HG02870 (cell line): Measurements from ENCODE around the gene RHOT2.

Source experiments
- ATAC-seq: cut with Tn5 transposase; IDR thresholded peaks from one replicate; pipeline ENCODE4 v1.9.1; 2021; ENCODE audit warnings: mild to moderate bottlenecking, moderate library complexity; ENCODE audit not compliant: unreplicated experiment

RHOT2 gene

DNA sequence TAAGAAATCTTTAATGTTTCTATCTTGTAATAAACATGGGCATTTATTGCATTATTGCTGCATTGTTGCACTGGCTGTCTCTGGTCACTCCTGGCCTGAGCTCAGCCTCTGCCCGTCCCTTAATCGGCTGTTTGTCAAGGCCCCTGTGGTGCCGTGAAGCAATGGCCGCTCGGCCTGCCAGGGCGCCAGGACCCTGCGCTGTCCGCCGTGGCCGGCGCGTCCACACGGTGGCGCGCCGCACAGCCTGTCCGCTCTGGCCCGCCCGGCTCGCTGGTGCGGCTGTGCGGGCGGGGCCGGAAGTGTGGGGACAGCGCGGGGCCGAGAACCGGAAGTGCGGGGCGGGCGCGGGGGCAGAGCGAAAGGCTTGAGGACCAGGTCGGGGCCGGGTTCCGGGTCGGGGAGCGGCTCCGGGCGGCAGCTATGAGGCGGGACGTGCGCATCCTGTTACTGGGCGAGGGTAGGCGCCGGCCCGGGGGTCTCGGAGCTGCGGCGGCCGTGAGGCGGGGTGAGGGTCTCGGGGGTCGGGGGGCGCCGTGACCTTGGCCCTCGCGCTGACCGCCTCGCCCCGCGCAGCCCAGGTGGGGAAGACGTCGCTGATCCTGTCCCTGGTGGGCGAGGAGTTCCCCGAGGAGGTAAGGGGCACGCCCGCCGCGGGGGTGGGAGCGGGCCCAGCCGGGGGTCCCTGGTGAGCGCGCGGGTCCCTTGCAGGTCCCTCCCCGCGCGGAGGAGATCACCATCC lies at the start of gene RHOT2:
Gene RHOT2 (plus strand): TSS at position 353 of the 739 bp plus-strand sequence. CDS start 68 bp downstream, at position 421.
- peak; percentile 77 for ATAC-seq

DNA sequence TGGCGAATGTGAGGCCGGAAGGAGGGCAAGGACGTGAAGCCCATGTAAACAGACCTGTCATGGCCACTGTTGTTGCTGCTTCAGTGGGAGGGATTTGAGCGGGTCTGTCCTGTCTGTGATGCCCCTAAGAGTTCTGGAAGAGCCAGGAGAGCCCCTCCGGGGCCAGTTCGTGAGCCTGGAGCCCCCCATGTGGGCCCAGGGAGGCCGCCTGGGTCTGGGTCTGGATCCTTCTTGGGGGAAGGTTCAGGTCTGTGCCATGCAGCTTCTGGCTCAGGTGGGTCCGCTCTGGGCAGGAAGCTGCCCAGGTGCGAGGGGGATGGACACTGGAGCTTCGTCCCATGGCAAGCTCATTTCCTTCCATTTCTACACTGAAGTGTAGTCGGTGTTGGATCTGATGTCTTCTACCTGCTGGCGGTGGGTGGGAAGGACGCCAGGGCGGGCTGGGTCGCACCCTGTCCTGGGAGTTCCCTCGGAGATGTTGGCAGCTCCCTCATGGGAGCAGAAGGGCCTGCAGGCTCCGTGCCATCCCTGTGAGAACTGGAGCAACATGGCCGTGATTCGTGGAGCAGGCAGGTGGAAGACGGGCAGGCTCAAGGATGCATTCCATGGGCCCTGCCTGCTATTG lies 48.3 kb upstream of the RHOT2 start:
- ATAC-seq, result no peak

DNA sequence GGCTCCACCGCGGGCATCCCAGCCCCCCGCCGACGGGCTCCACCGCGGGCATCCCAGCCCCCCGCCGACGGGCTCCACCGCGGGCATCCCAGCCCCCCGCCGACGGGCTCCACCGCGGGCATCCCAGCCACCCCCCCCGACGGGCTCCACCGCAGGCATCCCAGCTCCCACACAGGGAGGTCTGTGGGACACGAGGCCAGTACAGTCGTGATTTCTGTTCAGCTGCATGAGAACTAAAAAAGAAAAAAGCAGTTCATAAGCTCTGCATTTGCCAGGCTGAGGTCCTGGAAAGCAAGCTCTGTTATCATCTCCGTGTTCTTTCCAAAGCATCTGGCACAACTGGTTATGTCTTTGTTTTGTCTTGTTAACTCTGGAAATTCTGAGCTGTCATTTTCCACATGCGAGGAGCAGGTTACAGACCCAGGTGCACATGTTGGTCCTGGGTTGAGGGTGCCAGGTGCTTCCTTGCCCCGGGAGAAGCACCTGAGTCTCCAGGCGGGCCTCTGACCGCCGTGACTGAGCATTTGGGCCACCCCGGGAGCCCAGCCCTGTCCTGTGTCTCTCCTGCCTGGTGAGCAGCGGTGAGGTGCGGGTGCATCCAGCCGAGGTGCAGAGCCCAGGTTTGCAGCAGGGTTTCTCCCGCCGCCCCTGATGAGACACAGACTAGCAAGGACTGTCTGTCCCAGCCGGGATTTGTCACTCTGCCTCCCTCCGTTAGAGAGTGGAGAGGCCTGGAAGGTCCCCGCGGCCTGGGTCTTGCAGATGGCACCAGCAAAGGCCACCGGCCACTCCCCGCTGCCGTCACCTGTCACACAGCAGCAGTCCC lies 47.0 kb upstream of the RHOT2 start:
- no peak for ATAC-seq

DNA sequence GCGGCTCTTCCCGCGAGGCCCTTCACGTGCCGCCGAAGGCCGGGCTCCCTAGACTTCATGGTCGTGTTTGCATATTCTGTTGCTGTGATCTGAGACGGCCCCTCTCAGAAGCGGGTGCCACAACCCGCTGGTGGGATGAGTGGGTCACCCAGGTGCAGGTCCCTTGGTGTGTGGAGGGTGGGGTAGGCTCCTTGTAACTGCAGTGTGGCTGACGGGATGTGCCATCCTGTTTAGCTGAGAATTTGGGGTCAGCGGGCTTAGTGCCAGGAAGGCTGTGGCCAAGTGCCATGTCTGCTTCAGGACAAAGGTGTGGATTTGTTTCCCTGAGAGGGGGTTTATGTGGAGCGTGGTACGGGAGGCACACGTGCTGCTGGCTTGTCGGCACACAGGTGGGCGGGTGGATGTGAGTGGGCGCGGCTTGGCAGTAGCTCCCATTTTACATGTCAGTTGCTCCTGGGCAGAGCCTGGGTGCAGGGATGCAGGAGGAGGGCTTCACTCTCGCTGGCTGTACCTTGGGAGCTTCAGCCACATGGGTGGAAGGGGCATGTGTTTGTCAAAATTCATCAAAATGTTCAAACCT lies 46.3 kb upstream of the RHOT2 start:
- ATAC-seq, result no peak

DNA sequence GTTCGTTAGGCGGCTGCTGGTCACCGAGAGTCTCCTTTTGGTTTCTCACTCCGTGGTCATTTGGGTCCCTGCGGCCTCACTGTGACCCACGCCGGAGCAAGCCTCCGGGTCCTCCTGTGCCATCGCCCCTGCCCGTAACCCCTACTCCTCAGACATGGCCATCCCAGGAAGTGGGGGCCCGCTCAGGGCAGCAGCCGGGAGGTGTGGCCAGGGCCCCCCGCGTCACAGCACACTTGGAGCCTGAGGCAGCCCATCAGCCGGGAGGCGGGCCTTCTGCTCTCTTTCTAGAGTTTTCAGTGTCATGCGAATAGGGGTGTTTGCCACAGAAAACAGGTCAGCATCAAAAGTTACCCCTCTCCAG lies 45.0 kb upstream of the RHOT2 start:
- no peak for ATAC-seq

DNA sequence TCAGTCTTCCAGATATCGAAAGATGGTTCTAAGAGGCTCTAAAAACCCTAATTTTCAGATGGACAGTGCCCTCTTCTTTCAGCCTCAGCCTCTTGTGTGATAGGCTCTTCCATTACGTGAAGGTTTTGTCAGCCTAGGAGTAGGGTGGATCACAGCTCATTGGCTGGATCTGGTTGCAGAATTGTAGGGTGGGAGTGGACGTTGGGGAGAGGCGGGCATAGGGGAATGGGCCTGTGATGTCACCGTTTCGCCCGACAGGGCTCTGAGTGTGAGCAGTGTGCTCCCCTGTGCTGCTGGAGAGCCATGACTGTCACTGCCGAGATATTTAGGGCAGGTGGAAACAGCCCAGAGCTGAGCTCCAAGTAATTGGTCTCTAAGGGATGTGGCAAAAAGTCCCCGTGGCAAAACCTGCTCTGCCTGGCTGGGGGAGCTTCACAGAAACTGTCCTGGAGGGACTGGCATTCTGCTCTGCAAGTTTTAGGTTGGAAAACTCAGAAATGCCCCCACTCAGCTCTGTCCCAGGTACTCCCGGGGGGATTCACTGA lies 43.3 kb upstream of the RHOT2 start:
- ATAC-seq, result no peak

DNA sequence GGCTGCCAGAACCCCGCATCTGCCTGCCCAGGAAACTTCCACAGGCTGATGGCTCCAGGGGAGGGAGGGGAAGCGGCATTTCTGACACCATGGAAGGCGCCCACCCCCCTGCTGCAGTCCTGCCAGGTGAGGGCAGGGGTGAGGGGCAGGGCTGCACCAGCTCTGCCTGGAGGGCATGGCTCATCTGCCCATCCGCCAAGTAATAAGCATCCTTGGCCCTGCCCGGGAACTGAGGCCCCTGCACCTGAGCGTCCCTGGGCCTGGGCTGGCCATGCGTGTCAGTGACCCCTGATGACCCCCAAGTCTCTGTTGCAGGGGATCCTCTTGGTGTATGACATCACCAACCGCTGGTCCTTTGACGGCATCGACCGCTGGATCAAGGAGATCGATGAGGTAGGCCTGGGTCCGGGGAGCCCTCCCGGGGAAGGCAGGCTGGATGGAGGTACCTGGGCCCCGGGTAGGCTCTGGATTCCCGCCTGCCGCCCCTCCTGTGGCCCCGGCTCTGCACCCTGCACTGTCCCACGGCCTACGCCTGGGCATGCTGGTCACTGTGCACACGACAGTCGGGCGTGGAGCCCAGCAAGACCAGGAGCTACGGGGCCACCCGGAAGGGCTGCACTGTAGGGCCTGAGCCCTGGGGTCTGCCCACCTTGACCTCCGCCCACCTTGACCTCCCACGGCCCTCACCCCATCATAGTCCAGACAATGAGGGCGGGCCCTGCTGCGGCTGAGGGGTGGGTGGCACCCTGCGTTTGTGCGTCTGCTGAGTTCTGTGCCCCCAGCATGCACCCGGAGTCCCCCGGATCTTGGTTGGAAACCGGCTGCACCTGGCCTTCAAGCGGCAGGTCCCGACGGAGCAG lies 42.6 kb upstream of the RHOT2 start:
- no peak for ATAC-seq

DNA sequence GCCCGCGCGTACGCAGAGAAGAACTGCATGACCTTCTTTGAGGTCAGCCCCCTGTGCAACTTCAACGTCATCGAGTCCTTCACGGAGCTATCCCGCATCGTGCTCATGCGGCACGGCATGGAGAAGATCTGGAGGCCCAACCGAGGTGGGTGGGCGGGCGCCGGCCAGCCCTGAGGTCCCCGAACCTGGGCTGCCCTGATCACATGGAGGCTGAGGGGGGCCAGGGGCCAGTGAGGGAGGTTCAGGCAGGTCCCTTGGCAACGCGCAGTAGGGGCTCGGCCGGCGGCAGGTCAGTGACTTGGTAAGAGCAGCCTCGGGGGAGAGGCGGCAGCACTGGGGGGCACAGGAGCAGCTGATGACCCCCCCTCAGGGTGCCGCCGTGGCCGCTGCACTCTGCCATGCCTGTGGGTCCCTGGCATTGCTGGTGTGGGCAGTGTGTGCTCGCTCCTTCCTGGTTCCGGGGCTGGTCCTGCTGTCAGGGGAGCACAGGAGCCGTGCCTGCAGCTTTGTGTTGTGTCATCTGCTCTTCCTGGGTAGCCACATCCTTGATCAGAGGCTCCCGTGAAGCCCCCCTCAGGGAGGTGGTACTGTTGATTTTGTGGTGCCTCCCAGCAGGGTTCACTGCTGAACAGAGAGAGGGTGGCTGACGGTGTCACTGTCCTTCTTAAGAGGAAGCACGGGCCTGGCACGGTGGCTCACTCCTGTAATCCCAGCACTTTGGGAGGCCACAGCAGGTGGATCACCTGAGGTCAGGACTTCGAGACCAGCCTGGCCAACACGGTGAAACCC lies 41.8 kb upstream of the RHOT2 start:
- no peak for ATAC-seq

DNA sequence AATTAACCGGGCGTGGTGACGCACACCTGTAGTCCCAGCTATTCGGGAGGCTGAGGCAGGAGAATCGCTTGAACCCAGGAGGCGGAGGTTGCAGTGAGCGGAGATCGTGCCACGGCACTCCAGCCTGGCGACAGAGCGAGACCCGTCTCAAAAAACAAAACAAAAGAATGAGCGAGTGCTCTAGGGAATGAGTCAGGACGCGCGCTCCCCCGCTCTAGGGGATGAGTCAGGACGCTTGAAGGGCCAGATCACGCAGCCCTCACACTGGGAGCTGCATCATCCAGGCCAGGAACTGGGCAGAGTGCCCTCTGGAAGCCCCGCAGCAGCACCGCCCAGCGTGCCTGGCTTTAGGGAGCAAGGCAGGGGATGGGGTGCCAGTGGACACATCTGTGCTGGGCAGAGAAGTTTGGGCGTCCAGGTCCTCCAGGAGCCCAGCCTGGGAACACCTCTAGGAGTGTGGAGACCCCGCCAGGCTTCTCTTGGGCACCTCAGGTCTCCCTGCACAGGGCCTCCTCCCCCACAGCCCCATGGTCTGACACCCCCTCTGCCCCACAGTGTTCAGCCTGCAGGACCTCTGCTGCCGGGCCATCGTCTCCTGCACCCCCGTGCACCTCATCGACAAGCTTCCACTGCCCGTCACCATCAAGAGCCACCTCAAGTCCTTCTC lies 41.0 kb upstream of the RHOT2 start:
- ATAC-seq, result no peak

DNA sequence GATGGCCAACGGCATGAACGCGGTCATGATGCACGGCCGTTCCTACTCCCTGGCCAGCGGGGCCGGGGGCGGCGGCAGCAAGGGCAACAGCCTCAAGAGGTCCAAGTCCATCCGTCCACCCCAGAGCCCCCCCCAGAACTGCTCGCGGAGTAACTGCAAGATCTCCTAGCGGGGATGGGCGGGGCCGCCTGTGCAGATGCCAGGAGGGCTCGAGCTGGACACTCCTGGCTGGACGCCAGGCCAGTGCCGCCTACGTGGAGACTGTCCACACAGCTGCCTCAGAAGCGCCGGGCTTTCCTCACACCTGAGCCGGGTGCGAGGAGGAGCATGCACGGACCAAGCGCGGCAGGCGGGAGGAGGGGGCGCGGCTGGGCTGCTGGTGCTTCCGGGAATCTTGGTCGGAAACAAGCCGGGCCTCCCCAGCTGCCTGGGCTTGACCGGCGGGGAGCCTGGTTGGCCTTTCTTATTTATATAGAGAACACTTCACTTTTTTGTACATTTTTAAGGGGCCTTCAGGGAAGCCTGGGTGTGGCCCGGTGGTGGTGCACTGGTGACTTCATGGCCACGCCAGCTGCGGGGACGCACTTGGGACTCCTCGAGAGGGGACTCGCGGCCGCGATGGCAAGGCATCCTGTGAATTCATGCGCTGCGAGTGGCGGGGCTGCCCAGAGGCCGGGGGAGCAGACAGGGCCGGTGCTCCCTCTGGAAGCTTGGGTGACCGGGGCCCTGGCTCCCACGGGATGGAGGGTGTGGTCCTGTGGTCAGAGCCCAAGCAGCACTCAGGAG lies 40.3 kb upstream of the RHOT2 start:
- no peak for ATAC-seq

DNA sequence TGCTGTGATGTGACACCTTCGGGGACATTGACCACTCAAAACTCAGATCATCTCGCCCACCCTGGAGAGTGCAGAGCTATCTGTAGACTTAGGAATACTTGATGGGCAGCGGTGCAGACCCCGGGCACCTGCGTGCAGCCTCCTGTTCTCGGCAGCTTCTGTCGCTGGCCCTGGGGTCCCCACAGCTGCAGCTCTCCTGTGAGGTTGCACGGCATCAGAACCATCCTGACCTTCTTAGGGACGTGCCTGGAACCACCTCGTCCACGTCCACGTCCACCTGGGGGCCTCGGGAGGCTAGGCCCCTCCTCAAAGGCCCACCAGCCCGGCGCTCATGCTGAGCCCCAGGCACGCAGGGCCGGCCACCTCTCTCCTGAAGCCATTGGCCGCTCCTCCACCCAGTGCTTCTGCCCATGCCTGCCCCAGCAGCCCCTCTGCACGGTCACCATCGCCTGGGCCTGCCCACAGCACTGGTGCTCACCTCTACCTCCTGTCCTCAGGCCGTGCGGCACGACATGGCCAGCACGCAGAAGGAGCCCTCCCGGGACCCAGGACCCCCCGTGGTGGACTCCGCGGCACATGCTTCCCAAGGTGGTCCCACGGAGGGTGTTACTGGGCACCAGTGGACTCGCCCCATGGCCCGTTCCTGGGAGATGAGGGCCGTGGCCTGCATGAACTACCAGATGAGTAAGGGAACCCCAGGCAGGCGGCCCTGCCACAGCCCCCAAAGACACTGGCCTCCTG lies 39.4 kb upstream of the RHOT2 start:
- no peak for ATAC-seq

DNA sequence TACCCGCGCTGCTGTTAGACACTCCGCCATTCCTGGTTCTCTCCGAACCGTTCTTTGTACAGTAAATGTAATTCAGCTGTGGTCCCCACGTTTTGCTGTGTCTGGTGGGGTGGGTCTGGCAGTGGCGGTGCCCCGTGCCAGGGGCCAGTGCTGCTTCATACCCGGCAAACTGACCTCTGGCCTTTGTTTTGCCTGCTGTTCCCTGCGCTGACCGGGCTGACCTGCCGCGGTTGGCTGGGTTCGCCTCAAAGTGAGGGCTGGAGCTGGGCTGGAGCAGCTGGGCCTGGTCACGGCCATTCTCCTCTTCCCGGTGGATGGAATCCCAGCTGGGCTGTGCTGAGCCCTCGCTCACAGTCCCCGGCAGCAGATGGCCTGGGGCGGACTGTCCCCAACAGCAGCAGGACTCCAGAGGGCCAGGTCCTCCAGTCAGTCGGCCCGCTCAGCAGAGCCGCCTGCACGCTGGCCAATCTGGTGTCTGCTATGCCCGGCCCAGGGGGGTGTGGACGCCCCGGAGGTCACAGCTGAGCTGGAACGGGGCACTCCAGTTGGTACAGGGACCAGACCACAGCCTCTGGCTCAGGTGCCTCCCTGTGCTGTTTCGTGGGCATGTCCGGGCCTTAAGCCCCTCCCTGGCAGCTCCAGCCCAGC lies 38.6 kb upstream of the RHOT2 start:
- ATAC-seq, result no peak

DNA sequence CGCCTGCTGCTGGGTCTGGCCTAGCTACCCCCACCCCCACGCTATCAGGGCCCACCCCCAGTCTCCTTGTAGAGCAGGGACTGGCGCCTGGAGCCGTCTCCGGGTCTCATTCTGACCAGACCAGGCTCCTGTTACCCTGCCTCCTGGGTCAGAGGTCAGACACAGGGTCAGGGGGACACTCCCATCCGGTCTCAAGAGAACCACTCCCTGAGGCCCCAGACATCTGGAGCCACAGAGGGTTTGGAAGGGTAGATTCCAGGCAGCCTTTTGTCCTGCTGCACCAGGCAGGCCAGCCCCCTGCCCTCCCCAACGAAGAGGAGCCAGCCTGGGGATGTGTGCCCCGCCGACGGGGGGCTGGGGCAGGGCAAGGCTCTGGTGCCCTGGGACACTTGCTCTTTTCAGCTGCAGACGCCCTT lies 38.1 kb upstream of the RHOT2 start:
- ATAC-seq, result no peak

DNA sequence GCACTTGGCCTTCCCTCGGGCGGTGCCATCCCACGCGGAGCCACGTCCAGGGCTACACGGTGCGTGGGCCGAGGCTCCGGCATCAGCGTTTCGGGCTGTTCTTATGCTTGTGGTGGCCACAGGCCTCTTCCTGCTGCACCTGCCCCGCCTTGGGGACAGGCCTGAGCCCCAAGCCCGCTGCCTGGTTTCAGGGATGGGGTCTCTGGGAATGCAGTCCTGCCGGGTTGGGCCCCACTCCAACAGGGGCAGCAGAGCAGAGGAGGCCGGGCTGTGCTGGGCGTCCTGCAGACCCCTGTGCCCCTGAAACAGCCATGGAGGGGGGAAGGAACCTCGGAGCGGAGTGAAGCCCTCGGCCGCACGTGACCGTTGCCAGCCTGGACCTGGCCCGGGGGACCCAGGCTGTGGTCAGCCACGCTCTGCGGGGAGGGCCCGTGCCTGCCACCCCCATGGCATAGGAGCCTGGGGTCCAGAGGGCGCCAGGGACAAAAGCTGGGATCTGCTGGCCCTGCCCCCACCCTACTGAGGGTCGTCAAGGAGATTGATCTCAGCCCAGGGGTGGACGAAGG lies 37.6 kb upstream of the RHOT2 start:
- no peak for ATAC-seq

DNA sequence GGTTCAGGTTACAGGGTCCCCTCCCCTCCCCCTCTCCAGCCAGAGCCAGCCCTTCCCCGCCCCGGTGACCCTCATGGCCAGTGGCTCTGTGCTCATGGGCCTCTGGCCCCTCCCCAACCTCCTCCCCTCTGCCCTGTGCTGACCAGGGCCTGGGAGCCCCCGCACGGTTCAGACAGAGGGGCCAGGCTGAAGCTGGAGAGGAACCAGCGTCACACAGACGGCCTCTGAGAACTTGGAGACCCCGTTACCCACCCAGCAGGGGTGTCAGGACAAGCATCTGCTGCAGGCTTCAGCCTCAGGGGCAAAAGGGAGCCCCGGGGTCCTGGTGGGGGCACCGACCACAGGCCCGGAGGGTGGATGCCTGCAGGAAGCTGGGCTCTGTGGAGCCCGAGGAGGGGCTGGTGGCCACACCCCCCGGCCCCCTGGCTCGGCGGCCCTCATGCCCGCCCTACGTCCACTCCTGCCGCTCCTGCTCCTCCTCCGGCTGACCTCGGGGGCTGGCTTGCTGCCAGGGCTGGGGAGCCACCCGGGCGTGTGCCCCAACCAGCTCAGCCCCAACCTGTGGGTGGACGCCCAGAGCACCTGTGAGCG lies 37.0 kb upstream of the RHOT2 start, which contains the start of gene WFIKKN1:
Gene WFIKKN1 (plus strand): TSS at position 171 of the 591 bp plus-strand sequence. CDS start 269 bp downstream, at position 440.
- no peak for ATAC-seq

DNA sequence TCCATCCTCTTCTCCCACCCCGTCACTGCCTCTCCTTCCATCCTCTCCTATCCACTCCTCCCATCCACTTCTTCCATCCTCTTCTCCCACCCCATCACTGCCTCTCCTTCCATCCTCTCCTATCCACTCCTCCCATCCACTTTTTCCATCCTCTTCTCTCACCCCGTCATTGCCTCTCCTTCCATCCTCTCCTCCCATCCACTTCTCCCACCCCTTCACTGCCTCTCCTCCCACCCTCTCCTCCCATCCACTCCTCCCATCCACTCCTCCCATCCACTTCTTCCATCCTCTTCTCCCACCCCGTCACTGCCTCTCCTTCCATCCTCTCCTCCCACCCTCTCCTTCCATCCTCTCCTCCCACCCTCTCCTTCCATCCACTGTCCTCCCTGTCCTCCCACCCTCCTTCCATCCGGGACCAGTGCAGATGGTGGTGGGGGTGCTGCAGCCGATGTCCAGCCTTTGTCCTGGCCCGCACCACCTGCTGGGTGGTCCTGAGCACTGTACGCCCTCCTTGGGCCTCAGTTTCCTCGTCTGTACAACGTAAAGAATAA lies 36.0 kb upstream of the RHOT2 start:
- ATAC-seq, result no peak
